ENCODE results near the gene PLEKHF1.

DNA sequence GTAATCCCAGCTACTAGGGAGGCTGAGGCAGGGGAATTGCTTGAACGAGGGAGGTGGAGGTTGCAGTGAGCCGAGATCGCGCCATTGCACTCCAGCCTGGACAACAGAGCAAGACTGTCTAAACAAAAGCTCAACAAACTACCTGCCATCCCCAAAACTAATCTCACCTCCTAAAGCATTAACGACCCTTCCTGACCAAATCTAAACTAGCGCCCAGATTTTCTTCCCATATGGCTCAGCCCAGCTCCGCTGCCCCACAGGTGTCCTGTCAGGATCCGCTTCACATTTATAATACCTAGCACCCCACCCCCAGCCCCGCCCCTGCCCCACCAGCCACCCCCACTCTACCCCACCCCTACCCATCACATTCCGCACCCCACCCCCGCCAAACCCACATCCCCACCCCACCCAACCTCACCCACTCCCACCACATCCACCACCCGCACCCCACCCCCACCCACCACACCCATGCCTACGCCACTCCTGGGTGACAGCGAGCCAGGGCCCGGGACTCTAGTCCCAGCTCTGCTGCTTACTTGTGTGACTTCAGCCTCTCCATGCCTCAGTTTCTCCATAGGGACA, 49.2 kb downstream of the PLEKHF1 start:
- no peak for TF ChIP-seq TAF1 (IDR thresholded peaks at IDR 0.05; ENCODE audit: borderline replicate concordance, insufficient read depth, low read length)
- no peak for TF ChIP-seq POLR2AphosphoS5 (IDR thresholded peaks at IDR 0.05; ENCODE audit: low read depth, low read length)
